Adipocyte (in vitro differentiated cells): ENCODE results near the gene TMEM267.

ENCODE experiments used
- DNase-seq: peaks from one replicate; pipeline ENCODE4 v3.0.0-alpha.2; 2015; ENCODE audit warnings: low read depth
- H3K27me3 ChIP-seq: replicated peaks from 2 replicates; pipeline ENCODE4 v1.7.0; 2013; ENCODE audit warnings: mild to moderate bottlenecking, low read length, moderate library complexity; ENCODE audit not compliant: control insufficient read depth, insufficient read depth
- H3K36me3 ChIP-seq: 2 replicates; pipeline ENCODE4 v1.7.0; 2013; ENCODE audit warnings: low read length, mild to moderate bottlenecking, moderate library complexity; ENCODE audit not compliant: control insufficient read depth, insufficient read depth, severe bottlenecking
- H3K4me1 ChIP-seq: 2 replicates; pipeline ENCODE4 v1.7.0; 2013; ENCODE audit warnings: mild to moderate bottlenecking, low read length, moderate library complexity; ENCODE audit not compliant: control insufficient read depth, insufficient read depth
- H3K4me3 ChIP-seq: 2 replicates; pipeline ENCODE4 v1.7.0; 2013; ENCODE audit warnings: mild to moderate bottlenecking, low read length, moderate library complexity
- H3K9ac ChIP-seq: 2 replicates; pipeline ENCODE4 v1.7.0; 2013; ENCODE audit warnings: mild to moderate bottlenecking, low read length, moderate library complexity
- H3K9me3 ChIP-seq: 2 replicates; pipeline ENCODE4 v1.7.0; 2013; ENCODE audit warnings: mild to moderate bottlenecking, low read length, moderate library complexity; ENCODE audit not compliant: control insufficient read depth

Gene TMEM267

GRCh38 chr5:43421450-43422133, 62.1 kb downstream of the TMEM267 start:
- Histone ChIP-seq H3K9me3 (no peaks in the 10 kb centered on the region), H3K4me1 (peaks cover 21% of the 10 kb centered on the region), H3K36me3 (no peaks in the 10 kb centered on the region), H3K27me3 (peaks cover 8% of the 10 kb centered on the region), H3K9ac (no peak overlapping the region), H3K4me3 (no peak overlapping the region)
- DNase-seq, result no peak

- Histone ChIP-seq H3K27me3 (peaks cover 9% of the 10 kb centered on the region), H3K9me3 (no peaks in the 10 kb centered on the region), H3K9ac (no peak overlapping the region), H3K36me3 (no peaks in the 10 kb centered on the region), H3K4me1 (peaks cover 11% of the 10 kb centered on the region), H3K4me3 (no peak overlapping the region)
- DNase-seq, result no peak
Observed at GRCh38 chr5:43420241-43420640, 63.4 kb downstream of the TMEM267 start.

- Histone ChIP-seq H3K4me3 (no peak overlapping the region), H3K36me3 (no peaks in the 10 kb centered on the region), H3K27me3 (peaks cover 9% of the 10 kb centered on the region), H3K4me1 (peaks cover 11% of the 10 kb centered on the region), H3K9ac (no peak overlapping the region), H3K9me3 (no peaks in the 10 kb centered on the region)
- DNase-seq, result no peak
Observed at GRCh38 chr5:43418561-43418960, 65.1 kb downstream of the TMEM267 start.

GRCh38 chr5:43416803-43417394, 66.8 kb downstream of the TMEM267 start:
- Histone ChIP-seq H3K36me3 (no peaks in the 10 kb centered on the region), H3K9ac (no peak overlapping the region), H3K4me1 (peaks cover 5% of the 10 kb centered on the region), H3K9me3 (no peaks in the 10 kb centered on the region), H3K4me3 (no peak overlapping the region), H3K27me3 (peaks cover 9% of the 10 kb centered on the region)
- no peak for DNase-seq

GRCh38 chr5:43415935-43416802, 67.5 kb downstream of the TMEM267 start:
- DNase-seq, result no peak
- H3K9ac ChIP-seq, result no peak overlapping the region

GRCh38 chr5:43413966-43414365, 69.7 kb downstream of the TMEM267 start:
- DNase-seq, result no peak
- no peak overlapping the region for H3K4me3 ChIP-seq
- H3K27me3 ChIP-seq, result peaks cover 9% of the 10 kb centered on the region
- H3K9ac ChIP-seq, result no peak overlapping the region
- H3K36me3 ChIP-seq, result no peaks in the 10 kb centered on the region
- H3K4me1 ChIP-seq, result no peaks in the 10 kb centered on the region
- no peaks in the 10 kb centered on the region for H3K9me3 ChIP-seq

More at GRCh38 chr5:43415935-43416802, 67.5 kb downstream of the TMEM267 start:
- Histone ChIP-seq H3K4me1 (no peaks in the 10 kb centered on the region), H3K4me3 (no peak overlapping the region), H3K9me3 (no peaks in the 10 kb centered on the region), H3K27me3 (peaks cover 9% of the 10 kb centered on the region), H3K36me3 (no peaks in the 10 kb centered on the region)

GRCh38 chr5:43412644-43413043, 71.0 kb downstream of the TMEM267 start:
- no peak for DNase-seq
- Histone ChIP-seq H3K9ac (no peak overlapping the region), H3K27me3 (peaks cover 9% of the 10 kb centered on the region), H3K4me1 (no peaks in the 10 kb centered on the region), H3K36me3 (no peaks in the 10 kb centered on the region), H3K9me3 (no peaks in the 10 kb centered on the region), H3K4me3 (no peak overlapping the region)

- DNase-seq, result no peak
- peaks cover 6% of the 10 kb centered on the region for H3K27me3 ChIP-seq
- no peak within 1 kb of the TSS for H3K9ac ChIP-seq
- no peaks in the 10 kb centered on the region for H3K36me3 ChIP-seq
- no peaks in the 10 kb centered on the region for H3K4me1 ChIP-seq
- no peak within 1 kb of the TSS for H3K4me3 ChIP-seq
- no peaks in the 10 kb centered on the region for H3K9me3 ChIP-seq
Observed at GRCh38 chr5:43412156-43412555, 71.5 kb downstream of the TMEM267 start, which contains the start of gene CCL28. TSS of gene CCL28 (minus strand) at chr5:43412391. CDS start at chr5:43412316, 75 bp downstream.

- H3K4me3 ChIP-seq, result no peak overlapping the region
- H3K36me3 ChIP-seq, result no peaks in the 10 kb centered on the region
- no peaks in the 10 kb centered on the region for H3K9me3 ChIP-seq
- no peaks in the 10 kb centered on the region for H3K4me1 ChIP-seq
- no peak overlapping the region for H3K9ac ChIP-seq
- no peaks in the 10 kb centered on the region for H3K27me3 ChIP-seq
- DNase-seq, result no peak
Observed at GRCh38 chr5:43411495-43411894, 72.2 kb downstream of the TMEM267 start.

GRCh38 chr5:43410414-43410813, 73.3 kb downstream of the TMEM267 start:
- Histone ChIP-seq H3K9me3 (no peaks in the 10 kb centered on the region), H3K4me1 (no peaks in the 10 kb centered on the region), H3K27me3 (no peaks in the 10 kb centered on the region), H3K36me3 (no peaks in the 10 kb centered on the region), H3K9ac (no peak overlapping the region), H3K4me3 (no peak overlapping the region)
- no peak for DNase-seq

GRCh38 chr5:43409809-43410271, 73.8 kb downstream of the TMEM267 start:
- Histone ChIP-seq H3K9me3 (no peaks in the 10 kb centered on the region), H3K9ac (no peak overlapping the region), H3K4me3 (no peak overlapping the region), H3K4me1 (no peaks in the 10 kb centered on the region), H3K27me3 (no peaks in the 10 kb centered on the region), H3K36me3 (no peaks in the 10 kb centered on the region)
- DNase-seq, result no peak
